HEK293 (cell line): Measurements from ENCODE around the gene OLFM1.

Experiments
- CTCF ChIP-seq: fragments of 450-650 bp; formaldehyde crosslinking; IDR thresholded peaks from 2 replicates; pipeline ENCODE4 v1.5.1; 2016; ENCODE audit warnings: missing biosample characterization, missing genetic modification characterization
- SP2 ChIP-seq: fragments of 450-650 bp; formaldehyde crosslinking; IDR thresholded peaks from 2 replicates; pipeline ENCODE4 v1.5.1; 2016; ENCODE audit warnings: missing biosample characterization, missing genetic modification characterization
- ZBTB8A ChIP-seq: fragments of 450-650 bp; formaldehyde crosslinking; IDR thresholded peaks from 2 replicates; pipeline ENCODE4 v1.5.1; 2016; ENCODE audit warnings: missing biosample characterization, missing genetic modification characterization
- ZNF169 ChIP-seq: fragments of 450-650 bp; formaldehyde crosslinking; IDR thresholded peaks from 2 replicates; pipeline ENCODE4 v1.5.1; 2016; ENCODE audit warnings: missing biosample characterization, missing genetic modification characterization
- ZNF239 ChIP-seq: fragments of 450-650 bp; formaldehyde crosslinking; IDR thresholded peaks from 2 replicates; pipeline ENCODE4 v1.5.1; 2016; ENCODE audit warnings: missing biosample characterization, missing genetic modification characterization
- ZNF501 ChIP-seq: fragments of 450-650 bp; formaldehyde crosslinking; IDR thresholded peaks from 2 replicates; pipeline ENCODE4 v1.5.1; 2016; ENCODE audit warnings: missing biosample characterization, missing genetic modification characterization
- ZNF558 ChIP-seq: fragments of 450-650 bp; formaldehyde crosslinking; IDR thresholded peaks from 2 replicates; pipeline ENCODE4 v1.5.1; 2016; ENCODE audit warnings: missing biosample characterization, missing genetic modification characterization
- ZNF626 ChIP-seq: fragments of 450-650 bp; sonication (Bioruptor Pico); formaldehyde crosslinking; IDR thresholded peaks from 2 replicates; pipeline ENCODE4 v1.5.1; 2018; ENCODE audit warnings: missing biosample characterization, missing genetic modification characterization, inconsistent platforms
- ZNF654 ChIP-seq: fragments of 450-650 bp; formaldehyde crosslinking; IDR thresholded peaks from 2 replicates; pipeline ENCODE4 v1.5.1; 2016; ENCODE audit warnings: low read depth, missing biosample characterization, missing genetic modification characterization
- TF ChIP-seq, protein P1 (sequence below): fragments of 450-650 bp; formaldehyde crosslinking; IDR thresholded peaks from 2 replicates; pipeline ENCODE4 v1.5.1; 2016; ENCODE audit warnings: missing biosample characterization, missing genetic modification characterization
- TF ChIP-seq, protein P2 (sequence below): fragments of 450-650 bp; formaldehyde crosslinking; IDR thresholded peaks from 2 replicates; pipeline ENCODE4 v1.5.1; 2016; ENCODE audit warnings: missing biosample characterization, missing genetic modification characterization

DNA sequence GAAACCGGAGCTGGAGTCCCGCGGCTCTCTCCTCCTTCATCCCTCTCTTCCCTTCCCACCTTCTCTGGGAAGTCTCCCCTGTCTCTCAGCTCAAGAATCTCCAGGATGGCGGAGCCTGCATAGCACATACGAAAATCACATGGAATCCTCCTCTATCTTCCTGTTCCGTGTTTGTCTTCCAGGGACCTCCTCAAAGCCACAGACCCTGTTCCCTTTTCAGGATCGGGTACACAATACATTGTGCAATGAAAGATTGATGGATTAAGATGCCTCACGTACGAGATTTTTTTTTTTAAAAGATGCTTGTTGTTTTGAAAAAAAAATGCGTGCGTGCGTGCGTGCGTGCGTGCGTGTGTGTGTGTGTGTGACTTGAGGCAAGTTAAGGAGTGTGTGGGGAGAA is 46.6 kb upstream of the OLFM1 start:
- TF ChIP-seq CTCF (tag by site-specific recombination) (no peak), ZNF654 (no peak), ZNF626 (tag by site-specific recombination) (no peak), ZNF169 (no peak), SP2 (tag by site-specific recombination) (no peak), ZNF239 (tag by site-specific recombination) (no peak), ZBTB8A (tag by site-specific recombination) (no peak), ZNF558 (tag by site-specific recombination) (no peak), ZNF501 (no peak)
- TF ChIP-seq, protein P1, sequence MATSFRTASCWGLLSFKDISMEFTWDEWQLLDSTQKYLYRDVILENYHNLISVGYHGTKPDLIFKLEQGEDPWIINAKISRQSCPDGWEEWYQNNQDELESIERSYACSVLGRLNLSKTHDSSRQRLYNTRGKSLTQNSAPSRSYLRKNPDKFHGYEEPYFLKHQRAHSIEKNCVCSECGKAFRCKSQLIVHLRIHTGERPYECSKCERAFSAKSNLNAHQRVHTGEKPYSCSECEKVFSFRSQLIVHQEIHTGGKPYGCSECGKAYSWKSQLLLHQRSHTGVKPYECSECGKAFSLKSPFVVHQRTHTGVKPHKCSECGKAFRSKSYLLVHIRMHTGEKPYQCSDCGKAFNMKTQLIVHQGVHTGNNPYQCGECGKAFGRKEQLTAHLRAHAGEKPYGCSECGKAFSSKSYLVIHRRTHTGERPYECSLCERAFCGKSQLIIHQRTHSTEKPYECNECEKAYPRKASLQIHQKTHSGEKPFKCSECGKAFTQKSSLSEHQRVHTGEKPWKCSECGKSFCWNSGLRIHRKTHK, result no peak
- TF ChIP-seq, protein P2, sequence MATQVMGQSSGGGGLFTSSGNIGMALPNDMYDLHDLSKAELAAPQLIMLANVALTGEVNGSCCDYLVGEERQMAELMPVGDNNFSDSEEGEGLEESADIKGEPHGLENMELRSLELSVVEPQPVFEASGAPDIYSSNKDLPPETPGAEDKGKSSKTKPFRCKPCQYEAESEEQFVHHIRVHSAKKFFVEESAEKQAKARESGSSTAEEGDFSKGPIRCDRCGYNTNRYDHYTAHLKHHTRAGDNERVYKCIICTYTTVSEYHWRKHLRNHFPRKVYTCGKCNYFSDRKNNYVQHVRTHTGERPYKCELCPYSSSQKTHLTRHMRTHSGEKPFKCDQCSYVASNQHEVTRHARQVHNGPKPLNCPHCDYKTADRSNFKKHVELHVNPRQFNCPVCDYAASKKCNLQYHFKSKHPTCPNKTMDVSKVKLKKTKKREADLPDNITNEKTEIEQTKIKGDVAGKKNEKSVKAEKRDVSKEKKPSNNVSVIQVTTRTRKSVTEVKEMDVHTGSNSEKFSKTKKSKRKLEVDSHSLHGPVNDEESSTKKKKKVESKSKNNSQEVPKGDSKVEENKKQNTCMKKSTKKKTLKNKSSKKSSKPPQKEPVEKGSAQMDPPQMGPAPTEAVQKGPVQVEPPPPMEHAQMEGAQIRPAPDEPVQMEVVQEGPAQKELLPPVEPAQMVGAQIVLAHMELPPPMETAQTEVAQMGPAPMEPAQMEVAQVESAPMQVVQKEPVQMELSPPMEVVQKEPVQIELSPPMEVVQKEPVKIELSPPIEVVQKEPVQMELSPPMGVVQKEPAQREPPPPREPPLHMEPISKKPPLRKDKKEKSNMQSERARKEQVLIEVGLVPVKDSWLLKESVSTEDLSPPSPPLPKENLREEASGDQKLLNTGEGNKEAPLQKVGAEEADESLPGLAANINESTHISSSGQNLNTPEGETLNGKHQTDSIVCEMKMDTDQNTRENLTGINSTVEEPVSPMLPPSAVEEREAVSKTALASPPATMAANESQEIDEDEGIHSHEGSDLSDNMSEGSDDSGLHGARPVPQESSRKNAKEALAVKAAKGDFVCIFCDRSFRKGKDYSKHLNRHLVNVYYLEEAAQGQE (tag by site-specific recombination), result no peak
